GM19023 (cell line): ENCODE data around the gene TYRO3.
"Not testable (repeated sequence)": the region's sequence is repeated elsewhere in the genome, so short reads cannot be mapped to it uniquely, and the experiment has no call there.

Source experiments
- ATAC-seq: cut with Tn5 transposase; IDR thresholded peaks from one replicate; pipeline ENCODE4 v1.9.1; 2021; ENCODE audit warnings: mild to moderate bottlenecking, moderate library complexity; ENCODE audit not compliant: unreplicated experiment

The TYRO3 gene

GRCh38 chr15:41553731-41554130, 5.3 kb upstream of the TYRO3 start:
- ATAC-seq, result no peak

- ATAC-seq, result no peak
Observed at GRCh38 chr15:41554343-41554742, 4.7 kb upstream of the TYRO3 start.

- ATAC-seq, result no peak
Observed at GRCh38 chr15:41554915-41555314, 4.1 kb upstream of the TYRO3 start.

- no peak for ATAC-seq
Observed at GRCh38 chr15:41556677-41557076, 2.3 kb upstream of the TYRO3 start.

GRCh38 chr15:41557673-41558399, 1.2 kb upstream of the TYRO3 start:
- ATAC-seq, result no peak

GRCh38 chr15:41559239-41559782, 299 bp downstream of the TYRO3 start:
- no peak for ATAC-seq

- no peak for ATAC-seq
Observed at GRCh38 chr15:41560572-41560874, 1.5 kb downstream of the TYRO3 start.

- no peak for ATAC-seq
Observed at GRCh38 chr15:41561104-41561776, 2.2 kb downstream of the TYRO3 start.

GRCh38 chr15:41561777-41562145, 2.7 kb downstream of the TYRO3 start:
- no peak for ATAC-seq

GRCh38 chr15:41562244-41562643, 3.2 kb downstream of the TYRO3 start:
- ATAC-seq, result no peak

GRCh38 chr15:41562784-41563198, 3.8 kb downstream of the TYRO3 start:
- no peak for ATAC-seq

- ATAC-seq, result no peak
Observed at GRCh38 chr15:41564286-41564959, 5.4 kb downstream of the TYRO3 start.

GRCh38 chr15:41564960-41565502, 6.0 kb downstream of the TYRO3 start:
- ATAC-seq, result no peak

- no peak for ATAC-seq
Observed at GRCh38 chr15:41565702-41566101, 6.7 kb downstream of the TYRO3 start.

- no peak for ATAC-seq
Observed at GRCh38 chr15:41566121-41566885, 7.3 kb downstream of the TYRO3 start.

- ATAC-seq, result no peak
Observed at GRCh38 chr15:41567261-41567660, 8.2 kb downstream of the TYRO3 start.

GRCh38 chr15:41567862-41568261, 8.8 kb downstream of the TYRO3 start:
- ATAC-seq, result no peak

- ATAC-seq, result no peak
Observed at GRCh38 chr15:41568350-41569017, 9.5 kb downstream of the TYRO3 start.

GRCh38 chr15:41569232-41569631, 10.2 kb downstream of the TYRO3 start:
- ATAC-seq, result not testable (repeated sequence)

GRCh38 chr15:41570764-41571163, 11.8 kb downstream of the TYRO3 start:
- no peak for ATAC-seq
